Keratinocyte (primary cell): ENCODE data around the gene R3HDM2.

ENCODE experiments used
- CTCF ChIP-seq, 3 experiments: IDR thresholded peaks in 1 of 3; conservative IDR thresholded peaks in 1 of 3; optimal IDR thresholded peaks in 1 of 3; 2 replicates in 2 of 3; 3 replicates in 1 of 3; pipeline versions ENCODE3 to v1.5.1; 2011; ENCODE audit warnings: low read length in 3 of 3, mild to moderate bottlenecking in 3 of 3, moderate library complexity in 2 of 3, control low read depth in 1 of 3, inconsistent platforms in 1 of 3; ENCODE audit not compliant: insufficient read depth in 2 of 3; ENCODE audit errors: extremely low read depth in 1 of 3
- EZH2 ChIP-seq: IDR thresholded peaks from one replicate; pipeline ENCODE4 v1.6.1; 2012; ENCODE audit warnings: inconsistent platforms, mild to moderate bottlenecking, low read length, moderate library complexity

- TF ChIP-seq CTCF (optimal IDR thresholded peaks at IDR 0.05 in 1 of 3, IDR thresholded peaks at IDR 0.05 in 1 of 3, conservative IDR thresholded peaks at IDR 0.05 in 1 of 3; ENCODE audit: extremely low read depth in 1 of 3, insufficient read depth in 2 of 3, low read length in 3 of 3), result no peak
- no peak for TF ChIP-seq EZH2
Observed at GRCh38 chr12:57368349-57369095, 62.3 kb downstream of the R3HDM2 start.
